Measurements from ENCODE around the gene ATP8B4.
"Not testable (repeated sequence)": the region's sequence is repeated elsewhere in the genome, so short reads cannot be mapped to it uniquely, and the experiment has no call there.

Gene ATP8B4

DNA sequence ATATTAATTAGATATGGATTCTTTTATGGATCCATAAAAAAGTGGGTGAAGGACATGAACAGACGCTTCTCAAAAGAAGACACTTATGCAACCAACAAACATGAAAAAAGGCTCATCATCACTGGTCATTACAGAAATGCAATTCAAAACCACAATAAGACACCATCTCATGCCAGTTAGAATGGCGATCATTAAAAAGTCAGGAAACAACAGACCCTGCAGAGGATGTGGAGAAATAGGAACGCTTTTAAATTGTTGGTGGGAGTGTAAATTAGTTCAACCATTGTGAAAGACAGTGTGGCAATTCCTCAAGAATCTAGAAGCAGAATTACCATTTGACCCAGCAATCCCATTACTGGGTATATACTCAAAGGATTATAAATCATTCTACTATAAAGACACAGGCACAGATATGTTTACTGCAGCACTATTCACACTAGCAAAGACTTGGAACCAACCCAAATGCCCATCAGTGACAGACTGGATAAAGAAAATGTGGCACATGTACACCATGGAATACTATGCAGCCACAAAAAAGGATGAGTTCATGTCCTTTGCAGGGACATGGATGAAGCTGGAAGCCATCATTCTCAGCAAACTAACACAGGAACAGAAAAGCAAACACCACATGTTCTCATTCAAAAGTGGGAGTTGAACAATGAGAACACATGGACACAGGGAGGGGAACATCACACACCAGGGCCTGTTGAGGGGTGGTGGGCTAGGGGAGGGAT, 13.4 kb upstream of the ATP8B4 start:
- not testable (repeated sequence) for H3K27me3 Mint-ChIP-seq, H3K27ac Mint-ChIP-seq, H3K4me3 Mint-ChIP-seq, H3K36me3 Mint-ChIP-seq, H3K9me3 Mint-ChIP-seq, DNase-seq
- CTCF ChIA-PET = interaction anchor here (1.2 kb wide), 1 partner anchor 12 kb away, joined by 3 read pairs; no protein-coding TSS in a partner anchor
- H3K4me1 Mint-ChIP-seq = peaks cover 14% of the 10 kb centered on the region

GRCh38 chr15:50131617-50132016, 12.6 kb upstream of the ATP8B4 start:
- no peak overlapping the region for H3K4me3 Mint-ChIP-seq
- H3K27ac Mint-ChIP-seq = no peak overlapping the region
- DNase-seq = no peak
- CTCF ChIA-PET = interaction anchor here (0.9 to 1.2 kb wide), 2 partner anchors 11 to 184 kb away, joined by 3 read pairs; no protein-coding TSS in a partner anchor
- H3K4me1 Mint-ChIP-seq = peaks cover 14% of the 10 kb centered on the region
- peaks cover 6% of the 10 kb centered on the region for H3K9me3 Mint-ChIP-seq
- H3K27me3 Mint-ChIP-seq = no peaks in the 10 kb centered on the region
- no peaks in the 10 kb centered on the region for H3K36me3 Mint-ChIP-seq

DNA sequence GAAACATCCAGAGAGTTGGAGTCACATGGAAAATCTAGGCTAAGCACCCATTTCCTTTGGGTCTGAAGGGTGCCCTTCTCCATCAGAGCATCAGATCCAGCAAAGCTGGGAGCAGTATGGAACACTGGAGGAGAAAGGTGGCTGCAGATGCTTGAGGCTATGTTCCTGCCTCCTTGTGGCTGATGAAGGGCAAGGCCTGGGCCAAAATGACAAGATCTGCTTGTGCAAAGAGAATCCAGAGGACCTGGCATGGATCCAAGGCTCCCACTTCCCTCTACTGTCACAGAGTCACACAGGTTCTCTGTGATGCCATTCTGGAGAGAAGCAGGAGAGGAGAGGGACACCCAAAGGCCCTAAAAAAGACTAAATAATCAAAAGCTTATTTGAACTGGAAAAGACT, 9.2 kb upstream of the ATP8B4 start:
- H3K27me3 Mint-ChIP-seq = peaks cover 3% of the 10 kb centered on the region
- DNase-seq = no peak

DNA sequence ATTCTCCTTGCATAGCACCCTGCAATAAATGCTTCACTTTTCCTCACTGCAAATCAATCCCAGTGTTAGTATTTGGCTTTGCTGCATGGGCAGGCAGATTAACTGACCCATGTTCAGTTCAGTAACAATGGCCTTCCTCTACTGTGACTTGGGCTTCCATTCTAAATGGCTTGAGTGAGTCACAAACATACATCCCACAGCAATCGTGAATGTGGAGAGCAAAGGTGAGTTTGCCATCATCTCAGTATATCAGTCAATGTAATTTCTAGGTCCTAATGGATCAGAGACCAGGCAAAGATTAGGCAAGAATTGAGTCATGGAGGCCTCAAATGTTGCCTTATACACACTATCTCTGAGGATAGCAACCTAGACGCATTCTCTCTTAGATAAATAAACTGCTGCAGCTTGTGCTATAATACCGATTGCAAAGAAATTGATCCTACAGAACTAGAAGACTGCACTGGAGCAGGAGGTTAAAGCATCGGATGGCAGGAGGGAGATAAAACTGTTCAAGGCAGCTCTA, 8.3 kb upstream of the ATP8B4 start:
- peaks cover 3% of the 10 kb centered on the region for H3K27me3 Mint-ChIP-seq
- CTCF ChIA-PET = interaction anchor here (0.6 to 1.9 kb wide), 6 partner anchors 9 to 891 kb away, joined by 3 to 5 read pairs (median 3); no protein-coding TSS in a partner anchor
- no peak for DNase-seq
- peaks cover 6% of the 10 kb centered on the region for H3K9me3 Mint-ChIP-seq
- no peaks in the 10 kb centered on the region for H3K36me3 Mint-ChIP-seq
- no peak overlapping the region for H3K27ac Mint-ChIP-seq
- H3K4me1 Mint-ChIP-seq = no peaks in the 10 kb centered on the region
- H3K4me3 Mint-ChIP-seq = no peak overlapping the region

More for the DNA sequence above, 9.2 kb upstream of the ATP8B4 start:
- Mint-ChIP-seq H3K27ac (no peak overlapping the region), H3K4me3 (no peak overlapping the region), H3K36me3 (no peaks in the 10 kb centered on the region), H3K9me3 (peaks cover 11% of the 10 kb centered on the region), H3K4me1 (no peaks in the 10 kb centered on the region)
- CTCF ChIA-PET = interaction anchor here (0.6 to 1.9 kb wide), 6 partner anchors 10 to 892 kb away, joined by 3 to 5 read pairs (median 3); no protein-coding TSS in a partner anchor

GRCh38 chr15:50126072-50126471, 7.0 kb upstream of the ATP8B4 start:
- H3K27ac Mint-ChIP-seq = no peak overlapping the region
- H3K36me3 Mint-ChIP-seq = no peaks in the 10 kb centered on the region
- H3K9me3 Mint-ChIP-seq = peaks cover 4% of the 10 kb centered on the region
- H3K4me1 Mint-ChIP-seq = no peaks in the 10 kb centered on the region
- CTCF ChIA-PET = no interaction called here
- H3K27me3 Mint-ChIP-seq = peaks cover 3% of the 10 kb centered on the region
- no peak for DNase-seq
- no peak overlapping the region for H3K4me3 Mint-ChIP-seq

DNA sequence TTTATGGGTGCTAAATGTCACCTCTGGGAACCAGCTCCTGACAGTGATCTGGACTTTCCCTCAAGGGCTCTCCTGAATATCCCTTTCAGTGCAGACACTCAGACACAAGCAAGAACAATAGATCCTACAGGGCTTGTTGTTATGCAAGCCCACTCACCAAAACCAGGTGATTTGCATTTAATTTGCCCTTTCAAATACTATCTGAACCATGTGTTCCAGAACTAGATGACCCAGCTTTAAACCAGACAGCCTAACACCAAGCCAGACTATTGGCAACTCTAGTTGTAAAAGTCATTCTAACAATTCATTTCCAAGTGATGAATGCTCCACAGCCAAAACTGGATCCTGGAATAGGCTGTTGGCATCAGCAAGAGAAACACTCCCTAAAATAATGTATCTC, 5.6 kb upstream of the ATP8B4 start:
- H3K27ac Mint-ChIP-seq = no peak overlapping the region
- peaks cover 2% of the 10 kb centered on the region for H3K4me1 Mint-ChIP-seq
- no peak overlapping the region for H3K4me3 Mint-ChIP-seq
- H3K36me3 Mint-ChIP-seq = no peaks in the 10 kb centered on the region
- peaks cover 4% of the 10 kb centered on the region for H3K9me3 Mint-ChIP-seq
- DNase-seq = no peak
- CTCF ChIA-PET = no interaction called here
- peaks cover 3% of the 10 kb centered on the region for H3K27me3 Mint-ChIP-seq

DNA sequence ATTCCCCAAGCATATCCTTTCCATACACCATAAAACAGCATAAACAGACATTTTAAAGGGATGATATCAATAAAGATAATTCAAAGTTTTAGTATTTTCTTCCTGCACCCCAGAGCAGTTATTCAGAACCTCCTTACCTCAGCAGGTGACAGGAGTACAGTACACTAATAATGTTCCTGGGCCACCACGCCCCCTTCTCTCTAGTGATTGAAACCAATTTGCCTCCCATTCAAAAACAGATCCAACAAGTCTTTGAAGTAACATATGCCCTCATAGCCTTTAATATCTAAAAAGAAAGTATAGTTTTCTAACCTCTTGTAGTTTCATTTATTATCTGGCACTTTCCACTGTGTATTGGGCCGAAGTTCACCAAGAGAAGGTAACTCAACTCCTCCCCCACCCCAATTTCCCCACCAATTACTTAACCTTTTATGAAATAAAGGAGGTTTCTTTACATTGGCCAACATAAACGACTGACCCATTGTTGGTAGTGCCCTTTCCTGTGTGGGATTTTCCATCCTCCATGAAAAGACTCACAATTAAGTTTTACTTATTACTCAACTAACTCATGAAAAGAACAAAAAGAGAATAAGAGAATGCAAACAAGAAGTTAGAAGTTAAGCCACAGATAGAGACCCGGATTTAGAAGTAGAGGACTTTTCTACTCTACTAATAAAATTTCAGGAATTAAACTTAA, 5.0 kb upstream of the ATP8B4 start:
- H3K27me3 Mint-ChIP-seq = peaks cover 7% of the 10 kb centered on the region
- no peak overlapping the region for H3K27ac Mint-ChIP-seq
- CTCF ChIA-PET = no interaction called here
- no peak overlapping the region for H3K4me3 Mint-ChIP-seq
- peaks cover 8% of the 10 kb centered on the region for H3K4me1 Mint-ChIP-seq
- no peak for DNase-seq
- H3K9me3 Mint-ChIP-seq = peaks cover 4% of the 10 kb centered on the region
- no peaks in the 10 kb centered on the region for H3K36me3 Mint-ChIP-seq

GRCh38 chr15:50120729-50121128, 1.7 kb upstream of the ATP8B4 start:
- Mint-ChIP-seq H3K4me1 (peaks cover 15% of the 10 kb centered on the region), H3K4me3 (no peak overlapping the region), H3K27ac (no peak overlapping the region), H3K27me3 (peaks cover 8% of the 10 kb centered on the region), H3K9me3 (peaks cover 4% of the 10 kb centered on the region), H3K36me3 (no peaks in the 10 kb centered on the region)
- DNase-seq = no peak
- CTCF ChIA-PET = interaction anchor here (0.8 kb wide), 1 partner anchor 11 kb away, joined by 3 read pairs; no protein-coding TSS in a partner anchor

DNA sequence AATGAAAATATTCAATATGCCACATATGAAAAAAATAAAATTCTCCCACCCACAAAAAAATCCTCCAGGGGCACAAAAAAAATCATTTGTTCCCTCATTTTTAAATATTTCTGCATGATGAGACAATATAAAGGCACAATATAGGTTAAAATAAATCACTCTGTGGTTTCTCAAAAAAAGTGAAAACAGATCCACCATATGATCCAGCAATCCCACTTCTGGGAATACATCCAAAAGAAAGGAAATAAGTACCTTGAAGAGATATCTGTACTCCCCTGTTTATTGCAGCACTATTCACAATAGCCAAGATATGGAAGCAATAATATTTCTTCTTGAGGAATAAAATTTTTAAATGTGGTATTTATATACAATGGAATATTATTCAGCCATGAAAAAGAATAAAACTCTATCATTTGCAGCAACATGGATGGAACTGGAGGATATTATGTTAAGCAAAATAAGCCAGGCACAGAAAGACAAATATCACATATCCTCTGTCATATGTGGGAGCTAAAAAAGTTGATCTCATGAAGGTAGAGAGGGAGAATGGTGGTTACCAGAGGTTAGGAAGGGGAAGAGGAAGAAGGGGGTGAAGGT, 1.5 kb downstream of the ATP8B4 start:
- Mint-ChIP-seq H3K27ac (no peak overlapping the region), H3K4me3 (no peak overlapping the region), H3K4me1 (peaks cover 17% of the 10 kb centered on the region), H3K9me3 (no peaks in the 10 kb centered on the region), H3K27me3 (peaks cover 9% of the 10 kb centered on the region), H3K36me3 (no peaks in the 10 kb centered on the region)
- no peak for DNase-seq
- CTCF ChIA-PET = interaction anchor here (1.0 to 2.1 kb wide), 3 partner anchors 8 to 20 kb away, joined by 3 to 10 read pairs (median 5); no protein-coding TSS in a partner anchor

DNA sequence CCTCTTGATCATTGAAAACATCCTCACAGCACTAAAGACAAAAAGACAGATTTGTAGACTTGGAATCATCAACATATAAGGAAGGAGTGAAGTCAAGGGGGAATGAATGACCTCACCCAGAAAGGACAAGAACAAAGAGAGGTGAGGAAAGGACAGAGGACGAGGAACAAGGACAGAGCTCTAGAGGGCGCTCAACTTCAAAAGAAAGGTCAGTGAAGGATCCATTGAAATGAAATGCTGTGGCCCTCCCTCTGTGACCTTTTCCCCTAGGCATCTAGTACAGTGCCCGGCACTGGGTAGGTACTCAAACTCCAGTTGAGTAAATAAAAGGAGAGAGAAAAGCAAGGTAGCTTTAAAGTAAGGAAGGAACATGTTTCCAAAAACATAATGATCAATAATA, 2.6 kb downstream of the ATP8B4 start:
- H3K36me3 Mint-ChIP-seq = no peaks in the 10 kb centered on the region
- CTCF ChIA-PET = interaction anchor here (0.8 to 1.6 kb wide), 2 partner anchors 15 to 21 kb away, joined by 3 to 5 read pairs; no protein-coding TSS in a partner anchor
- no peaks in the 10 kb centered on the region for H3K9me3 Mint-ChIP-seq
- H3K4me3 Mint-ChIP-seq = no peak overlapping the region
- peaks cover 17% of the 10 kb centered on the region for H3K27me3 Mint-ChIP-seq
- no peak for DNase-seq
- no peak overlapping the region for H3K27ac Mint-ChIP-seq
- H3K4me1 Mint-ChIP-seq = peaks cover 26% of the 10 kb centered on the region

GRCh38 chr15:50113992-50114780, 4.8 kb downstream of the ATP8B4 start:
- peaks cover 14% of the 10 kb centered on the region for H3K27me3 Mint-ChIP-seq
- CTCF ChIA-PET = interaction anchor here (0.7 to 1.4 kb wide), 3 partner anchors 13 to 69 kb away, joined by 3 to 4 read pairs (median 3); no protein-coding TSS in a partner anchor
- no peaks in the 10 kb centered on the region for H3K9me3 Mint-ChIP-seq
- no peak overlapping the region for H3K27ac Mint-ChIP-seq
- peaks cover 34% of the 10 kb centered on the region for H3K4me1 Mint-ChIP-seq
- DNase-seq = no peak
- no peak overlapping the region for H3K4me3 Mint-ChIP-seq
- H3K36me3 Mint-ChIP-seq = no peaks in the 10 kb centered on the region

DNA sequence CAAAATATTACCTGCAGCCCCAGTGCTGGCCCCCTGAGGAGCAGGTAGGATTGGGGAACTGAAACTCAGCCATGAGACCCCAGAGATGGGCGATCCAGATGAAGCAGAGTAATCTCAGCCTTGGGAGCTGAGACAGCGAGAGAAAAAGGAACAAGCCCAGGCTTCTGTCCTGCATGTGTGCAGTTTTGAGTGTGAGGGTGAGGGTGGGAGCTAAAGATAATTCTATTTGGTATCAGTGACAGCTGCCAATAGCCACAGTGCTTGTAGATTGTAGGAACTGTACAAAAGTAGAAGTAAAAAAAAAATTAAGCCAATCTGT, 5.9 kb downstream of the ATP8B4 start:
- H3K4me1 Mint-ChIP-seq = peaks cover 36% of the 10 kb centered on the region
- H3K4me3 Mint-ChIP-seq = no peak overlapping the region
- no peak overlapping the region for H3K27ac Mint-ChIP-seq
- H3K27me3 Mint-ChIP-seq = peaks cover 12% of the 10 kb centered on the region
- no peak for DNase-seq
- H3K9me3 Mint-ChIP-seq = peaks cover 2% of the 10 kb centered on the region
- CTCF ChIA-PET = interaction anchor here (1.3 to 1.4 kb wide), 2 partner anchors 14 to 22 kb away, joined by 3 read pairs; no protein-coding TSS in a partner anchor
- peaks cover 3% of the 10 kb centered on the region for H3K36me3 Mint-ChIP-seq

DNA sequence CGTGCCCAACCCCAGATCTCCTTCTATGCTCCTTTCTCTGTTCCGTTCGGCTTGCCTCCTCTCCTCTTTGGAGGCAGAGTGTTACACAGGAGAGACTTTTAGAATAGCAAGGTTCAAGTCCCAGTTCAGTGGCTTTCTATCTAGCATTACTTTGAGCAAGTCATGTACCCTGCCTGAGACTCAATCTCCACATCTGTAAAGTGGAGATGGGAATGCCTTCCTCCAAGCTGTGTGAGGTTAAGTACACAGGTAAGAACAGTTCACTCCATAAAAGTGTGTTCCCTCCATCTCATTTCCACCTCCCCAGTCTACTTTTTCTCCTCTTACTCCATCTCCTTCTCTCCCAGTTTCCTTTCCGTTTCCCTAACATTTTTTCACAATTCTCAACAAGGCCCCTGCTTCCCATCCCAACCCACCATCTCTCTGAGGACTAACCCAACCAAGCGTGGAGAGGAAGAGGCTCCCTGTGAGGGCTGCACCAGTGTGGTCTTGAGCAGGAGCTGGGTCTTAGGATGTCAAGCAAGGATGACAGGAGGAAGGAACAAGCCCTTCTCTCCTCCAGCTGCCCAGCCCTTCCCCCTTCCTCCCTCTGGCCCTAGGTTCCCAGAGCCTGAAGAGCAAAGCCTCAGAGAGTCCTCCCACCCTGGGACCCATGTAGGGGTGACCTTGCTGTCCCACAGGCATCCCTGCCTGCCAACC, 6.4 kb downstream of the ATP8B4 start:
- Mint-ChIP-seq H3K9me3 (peaks cover 2% of the 10 kb centered on the region), H3K27ac (no peak overlapping the region), H3K4me1 (peaks cover 41% of the 10 kb centered on the region), H3K4me3 (no peak overlapping the region), H3K27me3 (peaks cover 12% of the 10 kb centered on the region), H3K36me3 (peaks cover 3% of the 10 kb centered on the region)
- no peak for DNase-seq
- CTCF ChIA-PET = no interaction called here
